K562 (cell line): Measurements from ENCODE around the gene ME3. TPM values are rescaled to one million over a fixed set of nuclear protein-coding genes. Genes with fewer than 3 reads are reported as not detected.

ENCODE experiments used
- ATAC-seq: fragments of 200-7000 bp; cut with Tn5 transposase; 3 replicates; pipeline ENCODE4 v1.9.1; 2020; ENCODE audit warnings: moderate library complexity
- BruUV-seq: library from RNA; stranded (reverse); fragments of 400-500 nt; replicated peaks from 2 replicates; lab custom pipeline; 2021; lab: Mats Ljungman, UMichigan
- CTCF ChIA-PET: fragments of 300-600 bp; formaldehyde crosslinking; extraction: SDS; loops from one replicate; lab custom pipeline; 2021; ENCODE audit warnings: low intra/inter-chr PET ratio; lab: Yijun Ruan, JAX
- POLR2A ChIA-PET: fragments of 300-600, 350-650 bp; sonication (Branson Sonifier 250); formaldehyde crosslinking; extraction: SDS; loops from one replicate; lab custom pipeline; 2021; ENCODE audit warnings: antibody characterized with exemption, inconsistent platforms; lab: Yijun Ruan, JAX
- DNase-seq, 4 experiments: peaks; one replicate each; pipeline versions ENCODE4 v3.0.0 to v3.0.0-alpha.2; 2011 to 2018; ENCODE audit warnings: low spot score in 3 of 4, mixed read lengths in 3 of 4; ENCODE audit errors: extremely low read depth in 1 of 4
- FAIRE-seq: peaks from 2 replicates; lab custom pipeline; 2011; peaks lifted over from hg19 to GRCh38; lab: Jason Lieb, UNC
- H2AFZ ChIP-seq: 2 replicates; pipeline ENCODE4 v1.6.0; 2011; ENCODE audit warnings: low read depth, low read length, control low read depth, inconsistent platforms
- H3K27ac ChIP-seq: fragments of 200-600 bp; 3 replicates; pipeline ENCODE4 v1.8.0; 2011; ENCODE audit warnings: low read depth, mild to moderate bottlenecking, control low read depth, inconsistent platforms, low read length, moderate library complexity, mixed read lengths; ENCODE audit errors: extremely low read depth
- H3K27me3 ChIP-seq, 2 experiments: fragments of 300-600 bp in 1 of 2; 2 replicates in 1 of 2; 3 replicates in 1 of 2; pipeline versions ENCODE4 v1.6.0 to v1.8.0; 2011; ENCODE audit warnings: inconsistent platforms in 2 of 2, low read length in 2 of 2, mild to moderate bottlenecking in 1 of 2, mixed read lengths in 1 of 2, moderate library complexity in 1 of 2; ENCODE audit not compliant: control insufficient read depth in 2 of 2, insufficient read depth in 2 of 2
- H3K36me3 ChIP-seq: fragments of 300-600 bp; 3 replicates; pipeline ENCODE4 v1.8.0; 2011; ENCODE audit warnings: mild to moderate bottlenecking, low read length, inconsistent platforms; ENCODE audit not compliant: control insufficient read depth, insufficient read depth
- H3K4me1 ChIP-seq, 2 experiments: fragments of 200-600 bp in 1 of 2; replicated peaks in 1 of 2; 2 replicates in 1 of 2; 3 replicates in 1 of 2; pipeline versions ENCODE4 v1.5.1 to v1.8.0; 2011; ENCODE audit warnings: inconsistent platforms in 2 of 2, low read length in 2 of 2, mild to moderate bottlenecking in 1 of 2, mixed read lengths in 1 of 2, moderate library complexity in 1 of 2; ENCODE audit not compliant: control insufficient read depth in 2 of 2, insufficient read depth in 2 of 2
- H3K4me2 ChIP-seq: 2 replicates; pipeline ENCODE4 v1.6.1; 2011; ENCODE audit warnings: low read length, control low read depth, inconsistent platforms, mixed read lengths; ENCODE audit not compliant: insufficient read depth
- H3K4me3 ChIP-seq: fragments of 200-600 bp; sonication (generic), shearing (Covaris generic); 2 replicates; pipeline ENCODE4 v1.5.1; 2016; ENCODE audit warnings: control low read depth, inconsistent platforms
- H3K79me2 ChIP-seq: fragments of 200-600 bp; 3 replicates; pipeline ENCODE4 v1.8.0; 2011; ENCODE audit warnings: low read length, inconsistent platforms; ENCODE audit not compliant: control insufficient read depth, insufficient read depth
- H3K9ac ChIP-seq, 2 experiments: 2 replicates each; pipeline versions ENCODE4 v1.6.0 to v1.6.1; 2011; ENCODE audit warnings: low read depth in 2 of 2, low read length in 2 of 2, control low read depth in 1 of 2, inconsistent platforms in 1 of 2, mild to moderate bottlenecking in 1 of 2, mixed read lengths in 1 of 2; ENCODE audit not compliant: insufficient read depth in 1 of 2
- H3K9me1 ChIP-seq: one replicate; pipeline ENCODE4 v1.6.0; 2011; ENCODE audit warnings: inconsistent platforms, mild to moderate bottlenecking, low read length, moderate library complexity; ENCODE audit not compliant: control insufficient read depth, insufficient read depth
- H3K9me3 ChIP-seq: replicated peaks from 2 replicates; pipeline ENCODE4 v1.5.1; 2011; ENCODE audit warnings: low read depth, low read length, inconsistent platforms; ENCODE audit not compliant: control insufficient read depth, insufficient read depth
- H4K20me1 ChIP-seq: replicated peaks from 2 replicates; pipeline ENCODE4 v1.6.1; 2011; ENCODE audit warnings: low read length, inconsistent platforms, mixed read lengths; ENCODE audit not compliant: control insufficient read depth, insufficient read depth
- ARID1B ChIP-seq: fragments of 450-650 bp; IDR thresholded peaks from 2 replicates; pipeline ENCODE4 v1.6.1; 2016; ENCODE audit warnings: antibody characterized with exemption, mild to moderate bottlenecking, inconsistent platforms
- FOXJ3 ChIP-seq: sonication (generic); formaldehyde crosslinking; IDR thresholded peaks from 2 replicates; pipeline ENCODE4 v1.4.0; 2020; ENCODE audit warnings: mild to moderate bottlenecking, missing genetic modification reagents
- HOXB6 ChIP-seq: fragments of 250-450 bp; sonication (Bioruptor Pico); IDR thresholded peaks from 2 replicates; pipeline ENCODE4 v1.5.1; 2022; ENCODE audit warnings: mild to moderate bottlenecking, borderline replicate concordance
- PREB ChIP-seq: sonication (generic); formaldehyde crosslinking; IDR thresholded peaks from 2 replicates; pipeline ENCODE4 v1.8.1; 2023; ENCODE audit warnings: mild to moderate bottlenecking, missing genetic modification reagents
- ZBED1 ChIP-seq: IDR thresholded peaks from 2 replicates; pipeline ENCODE4 v1.6.1; 2014
- ZEB2 ChIP-seq: fragments of 450-650 bp; IDR thresholded peaks from 2 replicates; pipeline ENCODE4 v1.6.1; 2016
- WGBS: fragments of 100-300 bp; shearing (Covaris generic); methylation state at CpG from one replicate; pipeline ENCODE4 v1.1.6; 2016; ENCODE audit warnings: low coverage, mixed read lengths; ENCODE audit not compliant: insufficient coverage; ENCODE audit errors: missing lambda C conversion rate; 5-methylcytosine and 5-hydroxymethylcytosine counted together
- in situ Hi-C: fragments of 300-500 bp; cut with MboI; formaldehyde crosslinking; loops from 4 replicates; pipeline ENCODE4 v1.15.0; 2018; ENCODE audit warnings: inconsistent platforms, mixed read lengths
- intact Hi-C: fragments of 100-400 bp; cut with micrococcal nuclease; formaldehyde crosslinking; loops from 2 replicates; pipeline ENCODE4 v1.14.2; 2022
- polyA plus RNA-seq, 8 experiments: library from polyadenylated mRNA; depleted of rRNA in 4 of 8; stranded (reverse) in 5 of 8; unstranded in 3 of 8; fragments of >200 nt; fragmentation: Nextera tagmentation in 2 of 8; fragmentation: Illumina TruSeq in 1 of 8; extraction: Ambion mirVana in 2 of 8; extraction: Trizol in 1 of 8; gene quantifications; 2 replicates each; pipeline versions ENCODE4 v1.2.1 to v1.2.3, GENCODE V29; 2011 to 2014; ENCODE audit warnings: inconsistent platforms in 1 of 8, missing spikeins in 1 of 8
- total RNA-seq, 7 experiments: library from RNA; depleted of rRNA in 6 of 7; stranded (reverse); fragments of >200 nt in 6 of 7; fragmentation: Illumina TruSeq in 2 of 7; extraction: Trizol in 2 of 7; gene quantifications; 2 replicates each; pipeline versions ENCODE4 v1.2.1 to v1.2.3, GENCODE V29; 2011 to 2021; ENCODE audit warnings: low replicate concordance in 1 of 7
- TF ChIP-seq, protein P1 (sequence below), 2 experiments: fragments of 450-650 bp in 1 of 2; sonication (generic) in 1 of 2; formaldehyde crosslinking in 1 of 2; IDR thresholded peaks; 2 replicates each; pipeline versions ENCODE4 v1.7.1 to v1.9.0; 2016 to 2022; ENCODE audit warnings: inconsistent platforms in 1 of 2, mild to moderate bottlenecking in 1 of 2, missing genetic modification reagents in 1 of 2

Gene ME3
- total and polyA plus RNA-seq, 9 of the 15 experiments (the other 6 are each of a cell fraction or from before 2014, with no cell fraction given): not detected

GRCh38 chr11:86488553-86488952, 183.9 kb downstream of the ME3 start:
- in situ Hi-C loops: no loop called here
- no peak overlapping the region for H2AFZ ChIP-seq
- no peaks in the 10 kb centered on the region for H3K9me3 ChIP-seq
- WGBS: 32% methylated on average over 4 of the region's 4 CpGs
- no peak overlapping the region for H3K4me3 ChIP-seq
- ATAC-seq: no peak
- H4K20me1 ChIP-seq: no peaks in the 10 kb centered on the region
- H3K27me3 ChIP-seq: peaks cover 0 to 8% of the 10 kb centered on the region in 2 experiments; a peak in 2 of 5 replicates
- no peak overlapping the region for H3K27ac ChIP-seq
- CTCF ChIA-PET: no interaction called here
- no peak overlapping the region for H3K9ac ChIP-seq
- H3K36me3 ChIP-seq: no peaks in the 10 kb centered on the region
- no peak for DNase-seq
- no peak for FAIRE-seq
- TF ChIP-seq ZBED1 (no peak), PREB (CRISPR knock-in tag) (no peak), HOXB6 (CRISPR knock-in tag) (no peak), FOXJ3 (CRISPR knock-in tag) (no peak), ARID1B (no peak), ZEB2 (no peak)
- TF ChIP-seq, protein P1, sequence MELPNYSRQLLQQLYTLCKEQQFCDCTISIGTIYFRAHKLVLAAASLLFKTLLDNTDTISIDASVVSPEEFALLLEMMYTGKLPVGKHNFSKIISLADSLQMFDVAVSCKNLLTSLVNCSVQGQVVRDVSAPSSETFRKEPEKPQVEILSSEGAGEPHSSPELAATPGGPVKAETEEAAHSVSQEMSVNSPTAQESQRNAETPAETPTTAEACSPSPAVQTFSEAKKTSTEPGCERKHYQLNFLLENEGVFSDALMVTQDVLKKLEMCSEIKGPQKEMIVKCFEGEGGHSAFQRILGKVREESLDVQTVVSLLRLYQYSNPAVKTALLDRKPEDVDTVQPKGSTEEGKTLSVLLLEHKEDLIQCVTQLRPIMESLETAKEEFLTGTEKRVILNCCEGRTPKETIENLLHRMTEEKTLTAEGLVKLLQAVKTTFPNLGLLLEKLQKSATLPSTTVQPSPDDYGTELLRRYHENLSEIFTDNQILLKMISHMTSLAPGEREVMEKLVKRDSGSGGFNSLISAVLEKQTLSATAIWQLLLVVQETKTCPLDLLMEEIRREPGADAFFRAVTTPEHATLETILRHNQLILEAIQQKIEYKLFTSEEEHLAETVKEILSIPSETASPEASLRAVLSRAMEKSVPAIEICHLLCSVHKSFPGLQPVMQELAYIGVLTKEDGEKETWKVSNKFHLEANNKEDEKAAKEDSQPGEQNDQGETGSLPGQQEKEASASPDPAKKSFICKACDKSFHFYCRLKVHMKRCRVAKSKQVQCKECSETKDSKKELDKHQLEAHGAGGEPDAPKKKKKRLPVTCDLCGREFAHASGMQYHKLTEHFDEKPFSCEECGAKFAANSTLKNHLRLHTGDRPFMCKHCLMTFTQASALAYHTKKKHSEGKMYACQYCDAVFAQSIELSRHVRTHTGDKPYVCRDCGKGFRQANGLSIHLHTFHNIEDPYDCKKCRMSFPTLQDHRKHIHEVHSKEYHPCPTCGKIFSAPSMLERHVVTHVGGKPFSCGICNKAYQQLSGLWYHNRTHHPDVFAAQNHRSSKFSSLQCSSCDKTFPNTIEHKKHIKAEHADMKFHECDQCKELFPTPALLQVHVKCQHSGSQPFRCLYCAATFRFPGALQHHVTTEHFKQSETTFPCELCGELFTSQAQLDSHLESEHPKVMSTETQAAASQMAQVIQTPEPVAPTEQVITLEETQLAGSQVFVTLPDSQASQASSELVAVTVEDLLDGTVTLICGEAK (IDR thresholded peaks at IDR 0.05): no peak
- TF ChIP-seq, protein P1 (CRISPR knock-in tag; IDR thresholded peaks at IDR 0.05): no peak
- no peaks in the 10 kb centered on the region for H3K79me2 ChIP-seq
- intact Hi-C loops: no loop called here
- no peak overlapping the region for H3K4me2 ChIP-seq
- peaks cover 0 to 10% of the 10 kb centered on the region in 2 experiments; a peak in 3 of 5 replicates for H3K4me1 ChIP-seq
- POLR2A ChIA-PET: no interaction called here
- H3K9me1 ChIP-seq: no peaks in the 10 kb centered on the region
- BruUV-seq: no TSS peak
